ENCODE results near the gene ANKRD52.
A peak's percentile ranks its signal among the peaks of the same experiment; 100 is the strongest.

The ANKRD52 gene

GRCh38 chr12:56236985-56237384 lies 21.2 kb downstream of the ANKRD52 start:
- no peak for DNase-seq

GRCh38 chr12:56236091-56236490 lies 22.1 kb downstream of the ANKRD52 start:
- DNase-seq: no peak

GRCh38 chr12:56234746-56235436 lies 23.3 kb downstream of the ANKRD52 start:
- no peak for DNase-seq

- no peak for DNase-seq
These were observed 27.0 kb downstream of the ANKRD52 start for GRCh38 chr12:56231184-56231582.

GRCh38 chr12:56230432-56231183 lies 27.6 kb downstream of the ANKRD52 start:
- no peak for DNase-seq

- no peak for DNase-seq
These were observed 28.2 kb downstream of the ANKRD52 start, which contains the start of gene SLC39A5 for GRCh38 chr12:56229916-56230431. Gene SLC39A5, plus strand, starts transcription at chr12:56230051. Its CDS starts 1,224 bp downstream, at chr12:56231275.

- no peak for DNase-seq
These were observed 29.1 kb downstream of the ANKRD52 start for GRCh38 chr12:56229082-56229481.

GRCh38 chr12:56224954-56225353 lies 33.2 kb downstream of the ANKRD52 start:
- no peak for DNase-seq

- peak; percentile 93 to 96 for DNase-seq
These were observed 34.0 kb downstream of the ANKRD52 start, which contains the start of gene NABP2 for GRCh38 chr12:56224102-56224701. Gene NABP2, plus strand, starts transcription at chr12:56224342. Its CDS starts 515 bp downstream, at chr12:56224857.

GRCh38 chr12:56223571-56224101 lies 34.5 kb downstream of the ANKRD52 start:
- no peak for DNase-seq

- peak; percentile 26 to 29 for DNase-seq
These were observed 35.7 kb downstream of the ANKRD52 start for GRCh38 chr12:56222531-56222895.

GRCh38 chr12:56221757-56222530 lies 36.2 kb downstream of the ANKRD52 start, which contains the start of gene RNF41:
Gene RNF41, minus strand, starts transcription at chr12:56221922. Its CDS starts 7,875 bp downstream, at chr12:56214047.
- peak; percentile 92 to 97 for DNase-seq

GRCh38 chr12:56221232-56221756 lies 36.9 kb downstream of the ANKRD52 start:
- no peak for DNase-seq

- peak; percentile 62 to 69 for DNase-seq
These were observed 37.5 kb downstream of the ANKRD52 start for GRCh38 chr12:56220611-56221231.

- no peak for DNase-seq
These were observed 38.3 kb downstream of the ANKRD52 start for GRCh38 chr12:56219840-56220239.

GRCh38 chr12:56216461-56216860 lies 41.7 kb downstream of the ANKRD52 start:
- DNase-seq: no peak

GRCh38 chr12:56213878-56214277 lies 44.3 kb downstream of the ANKRD52 start:
- no peak for DNase-seq

GRCh38 chr12:56212361-56212760 lies 45.8 kb downstream of the ANKRD52 start:
- no peak for DNase-seq

- no peak for DNase-seq
These were observed 50.2 kb downstream of the ANKRD52 start for GRCh38 chr12:56208006-56208405.

GRCh38 chr12:56206452-56207166 lies 51.6 kb downstream of the ANKRD52 start:
- peak in 1 of 2 donors; percentile 60 for DNase-seq

GRCh38 chr12:56205445-56205844 lies 52.7 kb downstream of the ANKRD52 start:
- no peak for DNase-seq
